ENCODE results near the gene OXA1L.

The OXA1L gene

GRCh38 chr14:22814941-22815713, 48.6 kb downstream of the OXA1L start, which contains the start of gene SLC7A7:
TSS of gene SLC7A7 (minus strand) at chr14:22815435. CDS start at chr14:22813398, 2,037 bp downstream.
- TF ChIP-seq, protein P1, sequence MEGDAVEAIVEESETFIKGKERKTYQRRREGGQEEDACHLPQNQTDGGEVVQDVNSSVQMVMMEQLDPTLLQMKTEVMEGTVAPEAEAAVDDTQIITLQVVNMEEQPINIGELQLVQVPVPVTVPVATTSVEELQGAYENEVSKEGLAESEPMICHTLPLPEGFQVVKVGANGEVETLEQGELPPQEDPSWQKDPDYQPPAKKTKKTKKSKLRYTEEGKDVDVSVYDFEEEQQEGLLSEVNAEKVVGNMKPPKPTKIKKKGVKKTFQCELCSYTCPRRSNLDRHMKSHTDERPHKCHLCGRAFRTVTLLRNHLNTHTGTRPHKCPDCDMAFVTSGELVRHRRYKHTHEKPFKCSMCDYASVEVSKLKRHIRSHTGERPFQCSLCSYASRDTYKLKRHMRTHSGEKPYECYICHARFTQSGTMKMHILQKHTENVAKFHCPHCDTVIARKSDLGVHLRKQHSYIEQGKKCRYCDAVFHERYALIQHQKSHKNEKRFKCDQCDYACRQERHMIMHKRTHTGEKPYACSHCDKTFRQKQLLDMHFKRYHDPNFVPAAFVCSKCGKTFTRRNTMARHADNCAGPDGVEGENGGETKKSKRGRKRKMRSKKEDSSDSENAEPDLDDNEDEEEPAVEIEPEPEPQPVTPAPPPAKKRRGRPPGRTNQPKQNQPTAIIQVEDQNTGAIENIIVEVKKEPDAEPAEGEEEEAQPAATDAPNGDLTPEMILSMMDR (IDR thresholded peaks at IDR 0.05; ENCODE audit: low read depth, low read length), result no peak
- H3K4me3 ChIP-seq (ENCODE audit: low read depth, low read length), result no peak within 1 kb of the TSS
- in situ Hi-C loops (cut with HindIII; ENCODE audit: low sequenced_read_pairs), result no loop called here
- no peak for DNase-seq (ENCODE audit: low read depth, low spot score)

DNA sequence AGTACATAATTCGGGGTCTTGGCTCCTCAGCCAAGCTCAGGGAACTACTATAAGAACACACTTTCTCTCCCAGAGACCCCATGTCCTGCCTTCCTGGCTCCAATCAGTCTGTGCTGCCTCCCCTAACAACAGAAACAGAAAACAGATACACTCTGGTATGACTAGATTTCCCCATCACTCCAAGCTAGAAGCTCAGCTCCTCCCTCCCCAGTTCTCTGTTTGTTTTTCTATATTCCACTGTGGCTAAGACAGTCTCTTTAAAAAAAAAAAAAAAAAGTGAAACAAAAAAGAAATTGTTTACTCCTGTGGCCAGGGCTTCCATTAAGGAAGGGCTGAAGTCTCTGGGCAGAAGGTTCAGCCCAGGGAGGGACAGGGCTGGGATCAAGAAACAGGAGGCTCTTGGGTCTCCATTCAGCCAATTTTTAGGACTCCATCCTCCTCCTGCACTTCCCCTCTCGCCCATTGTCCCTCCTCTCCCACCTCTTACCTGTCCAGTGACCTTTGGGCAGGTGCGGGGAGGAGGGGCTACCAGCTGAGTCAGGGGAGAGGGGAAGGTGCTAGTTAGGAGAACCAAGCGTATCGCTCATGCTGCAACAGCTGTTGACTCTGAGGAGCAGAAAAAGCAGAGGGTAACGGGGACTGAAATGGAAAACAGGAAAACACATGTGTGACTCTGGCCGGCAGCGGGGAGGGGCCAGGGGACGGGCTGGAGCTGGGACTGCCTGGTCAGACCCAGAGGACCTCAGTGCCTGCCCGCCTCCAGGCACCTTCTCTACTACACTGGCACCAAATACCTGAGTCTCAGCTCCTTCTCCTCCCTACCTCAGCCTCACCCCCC, 52.9 kb downstream of the OXA1L start:
- TF ChIP-seq, protein P1 (IDR thresholded peaks at IDR 0.05; ENCODE audit: low read depth, low read length), result no peak
- H3K4me3 ChIP-seq (ENCODE audit: low read depth, low read length), result no peak overlapping the region
- peak; percentile 80 for DNase-seq (ENCODE audit: low read depth, low spot score)
- in situ Hi-C loops (cut with HindIII; ENCODE audit: low sequenced_read_pairs), result no loop called here

- TF ChIP-seq, protein P1 (IDR thresholded peaks at IDR 0.05; ENCODE audit: low read depth, low read length), result no peak
- H3K4me3 ChIP-seq (ENCODE audit: low read depth, low read length), result no peak overlapping the region
- DNase-seq (ENCODE audit: low read depth, low spot score), result no peak
- in situ Hi-C loops (cut with HindIII; ENCODE audit: low sequenced_read_pairs), result no loop called here
Observed at GRCh38 chr14:22820731-22821130, 54.2 kb downstream of the OXA1L start.

GRCh38 chr14:22821193-22822015, 54.9 kb downstream of the OXA1L start:
- in situ Hi-C loops (cut with HindIII; ENCODE audit: low sequenced_read_pairs), result no loop called here

GRCh38 chr14:22822016-22822570, 55.6 kb downstream of the OXA1L start:
- in situ Hi-C loops (cut with HindIII; ENCODE audit: low sequenced_read_pairs), result no loop called here
- peak overlapping the region; percentile 1 for H3K4me3 ChIP-seq (ENCODE audit: low read depth, low read length)
- TF ChIP-seq, protein P1 (IDR thresholded peaks at IDR 0.05; ENCODE audit: low read depth, low read length), result no peak
- DNase-seq (ENCODE audit: low read depth, low spot score), result no peak

More at GRCh38 chr14:22821193-22822015, 54.9 kb downstream of the OXA1L start:
- TF ChIP-seq, protein P1 (IDR thresholded peaks at IDR 0.05; ENCODE audit: low read depth, low read length), result no peak
- H3K4me3 ChIP-seq (ENCODE audit: low read depth, low read length), result no peak overlapping the region
- peak; percentile 42 for DNase-seq (ENCODE audit: low read depth, low spot score)

Data from astrocyte of the spinal cord (primary cell).